Mammary epithelial cell (primary cell): ENCODE data around the gene NR2F1-AS1.

Source experiments
- CTCF ChIP-seq, 2 donors: IDR thresholded peaks in 1 of 2; conservative IDR thresholded peaks in 1 of 2; 2 replicates each; pipeline ENCODE4 v1.5.1; 2011 to 2012; ENCODE audit warnings: inconsistent platforms in 2 of 2, low read length in 2 of 2, mild to moderate bottlenecking in 2 of 2, control low read depth in 1 of 2, low read depth in 1 of 2; ENCODE audit not compliant: insufficient read depth in 1 of 2; ENCODE audit errors: extremely low read depth in 1 of 2
- EZH2 ChIP-seq: IDR thresholded peaks from 2 replicates; pipeline ENCODE4 v1.6.1; 2012; ENCODE audit warnings: low read length, inconsistent platforms, borderline replicate concordance

GRCh38 chr5:93583439-93583767, 2.4 kb upstream of the NR2F1-AS1 start:
- TF ChIP-seq CTCF (conservative IDR thresholded peaks at IDR 0.05 in 1 of 2, IDR thresholded peaks at IDR 0.05 in 1 of 2; ENCODE audit: extremely low read depth in 1 of 2, insufficient read depth in 1 of 2, low read depth in 1 of 2, low read length in 2 of 2) (no peak), EZH2 (no peak)
